Measurements from ENCODE around the gene TCF7L1. TPM values are rescaled to one million over a fixed set of nuclear protein-coding genes. Genes with fewer than 3 reads are reported as not detected.
A peak's percentile ranks its signal among the peaks of the same experiment; 100 is the strongest.
"Not testable (repeated sequence)": the region's sequence is repeated elsewhere in the genome, so short reads cannot be mapped to it uniquely, and the experiment has no call there.

TCF7L1 gene
- total RNA-seq, 1 experiment from 2014 or later, result not detected

GRCh38 chr2:85132397-85132796 is 795 bp upstream of the TCF7L1 start:
- no peak for DNase-seq (ENCODE audit: low spot score)

- no peak for DNase-seq (ENCODE audit: low spot score)
These were observed 611 bp downstream of the TCF7L1 start for GRCh38 chr2:85133751-85134254.

GRCh38 chr2:85134255-85134895 is 1.2 kb downstream of the TCF7L1 start:
- DNase-seq (ENCODE audit: low spot score), result no peak

GRCh38 chr2:85134896-85135659 is 1.9 kb downstream of the TCF7L1 start:
- no peak for DNase-seq (ENCODE audit: low spot score)

- DNase-seq (ENCODE audit: low spot score), result no peak
These were observed 2.4 kb downstream of the TCF7L1 start for GRCh38 chr2:85135660-85135914.

- DNase-seq (ENCODE audit: low spot score), result no peak
These were observed 4.0 kb downstream of the TCF7L1 start for GRCh38 chr2:85137156-85137555.

GRCh38 chr2:85143463-85144082 is 10.4 kb downstream of the TCF7L1 start:
- DNase-seq (ENCODE audit: low spot score), result no peak

- no peak for DNase-seq (ENCODE audit: low spot score)
These were observed 12.1 kb downstream of the TCF7L1 start for GRCh38 chr2:85145116-85145820.

- DNase-seq (ENCODE audit: low spot score), result no peak
These were observed 15.0 kb downstream of the TCF7L1 start for GRCh38 chr2:85148190-85148589.

GRCh38 chr2:85151026-85151425 is 17.8 kb downstream of the TCF7L1 start:
- DNase-seq (ENCODE audit: low spot score), result peak; percentile 32

GRCh38 chr2:85152895-85153294 is 19.7 kb downstream of the TCF7L1 start:
- DNase-seq (ENCODE audit: low spot score), result no peak

GRCh38 chr2:85154048-85154753 is 21.0 kb downstream of the TCF7L1 start:
- DNase-seq (ENCODE audit: low spot score), result no peak

- not testable (repeated sequence) for DNase-seq (ENCODE audit: low spot score)
These were observed 21.9 kb downstream of the TCF7L1 start for GRCh38 chr2:85155082-85155481.

GRCh38 chr2:85156153-85156552 is 23.0 kb downstream of the TCF7L1 start:
- no peak for DNase-seq (ENCODE audit: low spot score)

- no peak for DNase-seq (ENCODE audit: low spot score)
These were observed 23.4 kb downstream of the TCF7L1 start for GRCh38 chr2:85156619-85157018.

- no peak for DNase-seq (ENCODE audit: low spot score)
These were observed 24.2 kb downstream of the TCF7L1 start for GRCh38 chr2:85157345-85157744.

GRCh38 chr2:85158559-85159273 is 25.5 kb downstream of the TCF7L1 start:
- DNase-seq (ENCODE audit: low spot score), result no peak

GRCh38 chr2:85159589-85159988 is 26.4 kb downstream of the TCF7L1 start:
- DNase-seq (ENCODE audit: low spot score), result no peak

- peak; percentile 78 for DNase-seq (ENCODE audit: low spot score)
These were observed 28.1 kb downstream of the TCF7L1 start for GRCh38 chr2:85160966-85161960.

Data from A172 (cell line).